Subcutaneous preadipocyte (primary cell): ENCODE results near the gene VPS37D. TPM values are rescaled to one million over a fixed set of nuclear protein-coding genes. Genes with fewer than 3 reads are reported as not detected.

Source experiments
- small RNA-seq: library from RNA; depleted of rRNA; stranded (forward); fragments of <200 nt; gene quantifications from one replicate; pipeline ENCODE3, GENCODE V24; 2012
- total RNA-seq: library from RNA; depleted of rRNA; stranded (reverse); fragments of >200 nt; gene quantifications from 2 replicates; pipeline ENCODE4 v1.2.3, GENCODE V29; 2012

Gene VPS37D
- total RNA-seq: 2.3 and 2.9 TPM in 2 replicates

GRCh38 chr7:73667344-73668102 lies at the start of gene VPS37D:
TSS of gene VPS37D (plus strand) at chr7:73667831. CDS start at chr7:73667959, 128 bp downstream.

DNA sequence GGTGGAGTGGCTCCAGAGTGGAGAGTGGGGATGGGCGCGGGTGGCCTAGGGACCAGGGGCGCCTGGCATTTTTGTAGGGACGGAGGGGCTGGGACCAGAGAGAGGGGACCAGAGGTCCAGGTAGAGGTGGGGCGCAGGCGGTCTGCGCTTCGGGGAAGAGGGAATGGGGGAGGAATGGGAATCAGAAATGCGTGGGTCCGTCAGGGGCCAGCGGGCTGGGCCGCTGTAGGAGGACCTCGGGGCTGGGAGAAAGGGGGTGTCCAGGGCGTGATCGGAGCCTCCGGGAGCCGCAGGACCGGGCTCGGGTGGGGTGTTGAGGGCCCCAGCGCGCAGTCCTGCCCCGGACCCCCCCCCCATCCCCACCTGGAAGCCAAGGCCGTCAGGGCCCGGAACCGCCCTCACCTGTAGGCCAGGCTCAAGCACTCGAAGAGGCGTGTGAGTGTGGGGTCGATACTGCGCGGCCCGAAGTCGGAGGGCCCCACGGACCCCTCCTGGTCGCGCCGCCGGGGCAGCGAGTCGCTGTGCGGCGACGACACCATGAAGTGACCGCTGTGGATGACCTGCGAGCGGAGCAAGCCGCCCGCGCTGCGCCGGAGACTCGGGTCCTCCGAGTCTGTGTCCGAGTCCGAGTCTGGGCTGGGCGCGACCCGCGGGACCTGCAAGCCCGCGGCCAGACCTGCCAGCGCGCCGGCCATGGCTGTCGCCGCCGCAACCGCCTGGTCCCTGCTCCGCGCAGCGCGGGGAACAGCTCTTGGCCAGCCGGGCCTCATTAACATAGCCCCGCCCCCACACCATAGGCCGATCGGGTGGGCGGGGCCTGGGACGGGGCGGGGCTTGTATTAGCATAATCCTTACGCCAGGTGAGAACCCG lies 43.6 kb upstream of the VPS37D start, which contains the start of gene MLXIPL:
Gene MLXIPL, minus strand, starts transcription at position 725 of the 871 bp plus-strand sequence. Its CDS starts 30 bp downstream, at position 695.

GRCh38 chr7:73683056-73683787 lies 15.6 kb downstream of the VPS37D start, which contains the start of the genes BUD23 and DNAJC30:
TSS of gene BUD23 (plus strand) at chr7:73683597. CDS start at chr7:73683626, 29 bp downstream.
TSS of gene DNAJC30 (minus strand) at chr7:73683453. CDS start at chr7:73683423, 30 bp downstream.

DNA sequence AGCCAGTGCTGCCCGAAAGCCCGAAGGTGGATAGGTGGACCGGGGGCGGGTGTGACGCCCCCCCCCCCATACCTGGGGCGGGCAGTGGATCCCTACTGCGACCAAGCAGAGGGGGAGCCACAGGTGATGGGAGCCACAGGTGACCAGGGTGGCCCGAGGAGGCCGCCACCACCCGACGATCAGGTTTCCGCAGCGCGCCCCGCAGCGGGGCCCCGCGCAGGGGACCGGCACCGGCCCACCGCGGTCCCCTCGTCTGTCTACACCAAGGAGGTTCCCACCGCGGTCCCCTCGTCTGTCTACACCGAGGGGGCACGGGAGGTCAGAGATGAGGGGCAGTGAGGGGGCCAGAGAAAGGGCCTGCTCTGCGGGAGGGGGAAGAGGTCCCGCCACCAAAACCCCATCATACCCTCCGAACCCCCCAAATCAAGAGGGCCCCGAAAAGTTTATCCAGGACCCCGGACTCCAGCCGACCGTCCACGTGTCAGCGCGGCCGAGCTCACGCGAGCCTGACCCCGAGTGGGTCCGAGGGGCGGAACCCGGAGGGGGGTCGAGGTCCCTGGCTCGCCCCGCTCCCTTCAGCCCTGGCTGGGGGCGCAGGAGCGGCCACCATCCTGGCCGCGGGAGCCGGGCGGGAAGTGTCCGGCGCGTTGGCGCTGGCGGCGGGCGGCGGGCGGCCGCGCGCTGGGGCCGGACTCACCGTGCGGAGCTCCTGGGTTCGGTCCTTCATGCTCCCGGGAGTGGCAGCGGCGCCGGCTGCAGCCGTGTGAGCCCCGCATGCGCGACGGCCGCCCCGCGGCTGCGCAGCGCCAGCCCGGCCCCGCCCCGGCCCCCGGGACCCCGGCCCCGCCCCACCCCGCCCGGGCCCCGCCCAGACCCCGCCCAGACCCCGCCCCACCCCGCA lies 51.5 kb downstream of the VPS37D start, which contains the start of gene STX1A:
Gene STX1A, minus strand, starts transcription at position 765 of the 901 bp plus-strand sequence. Its CDS starts 38 bp downstream, at position 727.

Small RNAs within 50 kb of the gene (small RNA-seq; reads per million reads assigned to genes)
- gene MIR4284: not detected

Other genes with a start within 250 kb of the VPS37D start
- under 0.01 and 0.20 TPM in 2 replicates for gene FZD9, start 234.1 kb upstream of the VPS37D start, total RNA-seq
- gene BAZ1B, start 145.5 kb upstream of the VPS37D start, total RNA-seq: 49.2 and 70.2 TPM in 2 replicates
- 23.5 and 28.2 TPM in 2 replicates for gene BCL7B, start 110.1 kb upstream of the VPS37D start, total RNA-seq
- 79.0 and 80.8 TPM in 2 replicates for gene TBL2, start 89.3 kb upstream of the VPS37D start, total RNA-seq
- gene MLXIPL, start 43.3 kb upstream of the VPS37D start, total RNA-seq: 0.39 and 1.5 TPM in 2 replicates
- gene DNAJC30, start 15.6 kb downstream of the VPS37D start, total RNA-seq: 2.2 and 2.3 TPM in 2 replicates
- 26.5 and 34.2 TPM in 2 replicates for gene BUD23, start 15.8 kb downstream of the VPS37D start, total RNA-seq
- 24.3 and 70.8 TPM in 2 replicates for gene STX1A, start 51.8 kb downstream of the VPS37D start, total RNA-seq
- 22.8 and 27.8 TPM in 2 replicates for gene ABHD11, start 71.0 kb downstream of the VPS37D start, total RNA-seq
- not detected in 2 replicates for gene CLDN3, start 102.4 kb downstream of the VPS37D start, total RNA-seq
- 2.6 and 4.7 TPM in 2 replicates for gene CLDN4, start 163.2 kb downstream of the VPS37D start, total RNA-seq
- 5.5 and 8.0 TPM in 2 replicates for gene METTL27, start 174.7 kb downstream of the VPS37D start, total RNA-seq
- not detected in 2 replicates for gene TMEM270, start 193.3 kb downstream of the VPS37D start, total RNA-seq